Osteoblast (primary cell): ENCODE results near the gene AMFR. TPM values are rescaled to one million over a fixed set of nuclear protein-coding genes. Genes with fewer than 3 reads are reported as not detected.
A peak's percentile ranks its signal among the peaks of the same experiment; 100 is the strongest.

Experiments used
- DNase-seq: peaks from one replicate; pipeline ENCODE4 v3.0.0; 2011; ENCODE audit warnings: low spot score, mixed read lengths; ENCODE audit not compliant: insufficient read length; ENCODE audit errors: missing footprints
- H2AFZ ChIP-seq: 2 replicates; pipeline ENCODE4 v1.6.0; 2011; ENCODE audit warnings: mild to moderate bottlenecking, low read length
- H3K27ac ChIP-seq: 2 replicates; pipeline ENCODE4 v1.5.1; 2011; ENCODE audit warnings: mild to moderate bottlenecking, low read depth, low read length, moderate library complexity
- H3K27me3 ChIP-seq: 2 replicates; pipeline ENCODE4 v1.6.0; 2012; ENCODE audit warnings: mild to moderate bottlenecking, control low read depth, inconsistent platforms, low read length, moderate library complexity; ENCODE audit not compliant: insufficient read depth
- H3K36me3 ChIP-seq: 2 replicates; pipeline ENCODE4 v1.5.1; 2011; ENCODE audit warnings: mild to moderate bottlenecking, low read length, control low read depth, moderate library complexity; ENCODE audit not compliant: insufficient read depth
- H3K4me1 ChIP-seq: 2 replicates; pipeline ENCODE4 v1.5.1; 2011; ENCODE audit warnings: mild to moderate bottlenecking, low read length, control low read depth, moderate library complexity; ENCODE audit not compliant: insufficient read depth
- H3K4me2 ChIP-seq: 2 replicates; pipeline ENCODE4 v1.6.0; 2011; ENCODE audit warnings: mild to moderate bottlenecking, low read length; ENCODE audit not compliant: insufficient read depth
- H3K4me3 ChIP-seq: fragments of 200-600 bp; sonication (generic); 3 replicates; pipeline ENCODE4 v1.5.1; 2012; ENCODE audit warnings: mild to moderate bottlenecking, low read length, inconsistent platforms; ENCODE audit not compliant: insufficient read depth
- H3K79me2 ChIP-seq: 2 replicates; pipeline ENCODE4 v1.6.0; 2012; ENCODE audit warnings: mild to moderate bottlenecking, low read length, control low read depth, inconsistent platforms; ENCODE audit not compliant: insufficient read depth
- H3K9me3 ChIP-seq: 2 replicates; pipeline ENCODE4 v1.5.1; 2011; ENCODE audit warnings: low read depth, low read length, control low read depth
- H4K20me1 ChIP-seq: 2 replicates; pipeline ENCODE4 v1.6.0; 2012; ENCODE audit warnings: mild to moderate bottlenecking, low read length, control low read depth; ENCODE audit not compliant: insufficient read depth
- total RNA-seq: library from RNA; depleted of rRNA; stranded (reverse); fragments of >200 nt; gene quantifications from 2 replicates; pipeline ENCODE4 v1.2.3, GENCODE V29; 2012
- TF ChIP-seq, protein P1 (sequence below): IDR thresholded peaks from 2 replicates; pipeline ENCODE4 v1.5.1; 2011; ENCODE audit warnings: mild to moderate bottlenecking, low read depth, low read length, moderate library complexity; ENCODE audit errors: extremely low read depth

AMFR gene
- total RNA-seq, 1 donor: 339 TPM

DNA sequence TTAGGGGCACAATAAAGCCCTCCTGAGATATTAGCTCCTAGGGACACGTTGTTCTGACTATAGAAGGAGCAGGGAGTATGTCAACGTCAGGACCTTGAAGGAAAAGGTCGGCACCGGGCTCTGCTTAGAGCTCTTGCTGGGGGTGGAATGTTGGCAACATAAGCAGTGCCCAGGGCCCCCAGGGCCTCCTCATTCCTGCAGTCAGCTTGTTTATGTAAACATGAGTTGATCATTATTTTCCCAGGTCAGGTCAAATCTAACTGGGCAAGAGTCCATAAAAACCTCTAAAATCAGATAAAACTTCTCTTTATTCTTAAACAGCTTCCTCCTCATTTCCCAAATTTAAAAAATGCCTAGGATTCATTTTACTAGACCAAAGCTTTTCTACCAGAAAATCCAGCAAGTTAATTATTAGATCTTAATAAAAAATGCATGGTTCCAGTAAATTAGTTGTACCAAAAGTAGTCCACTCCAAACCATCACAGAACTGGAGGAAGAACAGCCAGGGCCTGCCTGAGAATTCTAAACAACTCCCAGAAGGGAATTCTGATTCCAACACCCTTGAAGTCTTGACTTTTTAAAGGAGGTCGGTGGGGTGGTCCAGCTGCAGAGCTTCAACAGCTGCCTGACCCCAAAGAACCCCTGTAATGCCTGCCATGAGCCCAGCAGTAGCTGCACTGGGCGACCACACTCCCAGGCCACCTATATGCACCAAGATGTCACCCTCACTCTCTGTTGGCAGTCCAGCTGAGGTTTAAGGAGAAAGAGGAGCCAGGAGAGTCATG lies 54.3 kb downstream of the AMFR start:
- no peak overlapping the region for H3K4me2 ChIP-seq
- H3K4me3 ChIP-seq: no peak overlapping the region
- TF ChIP-seq, protein P1, sequence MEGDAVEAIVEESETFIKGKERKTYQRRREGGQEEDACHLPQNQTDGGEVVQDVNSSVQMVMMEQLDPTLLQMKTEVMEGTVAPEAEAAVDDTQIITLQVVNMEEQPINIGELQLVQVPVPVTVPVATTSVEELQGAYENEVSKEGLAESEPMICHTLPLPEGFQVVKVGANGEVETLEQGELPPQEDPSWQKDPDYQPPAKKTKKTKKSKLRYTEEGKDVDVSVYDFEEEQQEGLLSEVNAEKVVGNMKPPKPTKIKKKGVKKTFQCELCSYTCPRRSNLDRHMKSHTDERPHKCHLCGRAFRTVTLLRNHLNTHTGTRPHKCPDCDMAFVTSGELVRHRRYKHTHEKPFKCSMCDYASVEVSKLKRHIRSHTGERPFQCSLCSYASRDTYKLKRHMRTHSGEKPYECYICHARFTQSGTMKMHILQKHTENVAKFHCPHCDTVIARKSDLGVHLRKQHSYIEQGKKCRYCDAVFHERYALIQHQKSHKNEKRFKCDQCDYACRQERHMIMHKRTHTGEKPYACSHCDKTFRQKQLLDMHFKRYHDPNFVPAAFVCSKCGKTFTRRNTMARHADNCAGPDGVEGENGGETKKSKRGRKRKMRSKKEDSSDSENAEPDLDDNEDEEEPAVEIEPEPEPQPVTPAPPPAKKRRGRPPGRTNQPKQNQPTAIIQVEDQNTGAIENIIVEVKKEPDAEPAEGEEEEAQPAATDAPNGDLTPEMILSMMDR: no peak
- no peak overlapping the region for H2AFZ ChIP-seq
- no peak for DNase-seq
- H3K36me3 ChIP-seq: peaks cover 30% of the 10 kb centered on the region
- no peaks in the 10 kb centered on the region for H3K9me3 ChIP-seq
- H4K20me1 ChIP-seq: no peaks in the 10 kb centered on the region
- H3K27ac ChIP-seq: peak overlapping the region; percentile 34
- peaks cover 21% of the 10 kb centered on the region for H3K79me2 ChIP-seq
- no peaks in the 10 kb centered on the region for H3K27me3 ChIP-seq
- peaks cover 15% of the 10 kb centered on the region for H3K4me1 ChIP-seq

DNA sequence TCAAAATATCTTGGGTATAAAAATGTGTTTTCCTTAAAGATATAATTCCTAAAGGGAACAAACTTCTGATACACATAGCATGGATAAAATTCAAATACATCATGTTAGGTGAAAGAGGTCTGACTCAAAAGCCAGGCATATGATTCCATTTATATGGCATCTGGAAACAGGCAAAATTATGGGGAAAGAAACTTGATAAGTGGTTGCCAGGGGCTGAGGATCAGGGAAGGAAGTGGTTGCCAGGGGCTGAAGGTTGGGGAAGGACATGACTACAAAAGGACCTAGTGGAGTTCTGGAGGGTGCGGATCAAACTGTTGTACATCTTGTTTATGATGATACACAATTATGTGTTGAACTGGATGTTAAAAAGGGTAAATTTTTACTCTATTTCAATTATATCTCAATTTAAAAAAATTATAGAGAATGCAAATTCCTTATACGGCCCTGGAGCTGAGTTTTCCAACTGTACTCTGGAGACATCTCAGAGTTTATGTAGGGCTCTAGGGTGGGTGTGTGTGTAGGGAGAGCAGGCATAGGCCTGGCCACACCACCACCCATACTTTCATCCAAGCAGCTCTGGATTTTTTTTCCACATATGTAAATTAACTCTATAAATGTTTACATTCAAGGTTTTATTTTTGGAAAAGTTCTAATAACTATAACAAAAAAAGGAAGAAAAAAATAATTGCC lies 55.0 kb downstream of the AMFR start:
- Histone ChIP-seq H3K4me3 (no peak overlapping the region), H4K20me1 (no peaks in the 10 kb centered on the region), H3K4me2 (no peak overlapping the region), H3K27me3 (no peaks in the 10 kb centered on the region), H3K79me2 (peaks cover 17% of the 10 kb centered on the region), H3K4me1 (peaks cover 15% of the 10 kb centered on the region), H3K9me3 (no peaks in the 10 kb centered on the region), H2AFZ (no peak overlapping the region), H3K27ac (no peak overlapping the region), H3K36me3 (peaks cover 32% of the 10 kb centered on the region)
- DNase-seq: no peak
- TF ChIP-seq, protein P1: no peak

DNA sequence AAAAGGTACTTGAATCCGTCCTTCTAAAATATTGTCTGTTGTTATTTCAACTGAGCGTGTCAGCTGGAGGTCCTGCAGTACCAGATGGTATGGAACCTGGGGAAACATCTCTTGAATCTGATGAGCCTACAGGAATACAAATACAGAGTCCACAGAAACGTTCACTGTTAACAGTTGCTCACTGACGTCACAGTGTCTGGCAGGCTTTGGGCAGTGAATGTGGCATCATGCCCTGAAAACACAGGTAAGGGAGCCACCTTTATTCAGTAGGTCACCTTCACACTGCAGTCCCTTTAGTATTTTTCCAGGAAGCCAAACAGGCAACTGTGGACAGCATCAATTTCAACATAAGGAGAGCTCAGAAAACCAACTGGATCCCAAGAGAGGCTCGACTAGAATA lies 56.1 kb downstream of the AMFR start:
- peaks cover 8% of the 10 kb centered on the region for H3K79me2 ChIP-seq
- no peaks in the 10 kb centered on the region for H4K20me1 ChIP-seq
- H3K4me3 ChIP-seq: no peak overlapping the region
- H3K27ac ChIP-seq: no peak overlapping the region
- H3K4me2 ChIP-seq: no peak overlapping the region
- H3K4me1 ChIP-seq: peaks cover 15% of the 10 kb centered on the region
- TF ChIP-seq, protein P1: no peak
- no peak for DNase-seq
- H3K9me3 ChIP-seq: no peaks in the 10 kb centered on the region
- peaks cover 38% of the 10 kb centered on the region for H3K36me3 ChIP-seq
- H2AFZ ChIP-seq: no peak overlapping the region
- H3K27me3 ChIP-seq: no peaks in the 10 kb centered on the region

DNA sequence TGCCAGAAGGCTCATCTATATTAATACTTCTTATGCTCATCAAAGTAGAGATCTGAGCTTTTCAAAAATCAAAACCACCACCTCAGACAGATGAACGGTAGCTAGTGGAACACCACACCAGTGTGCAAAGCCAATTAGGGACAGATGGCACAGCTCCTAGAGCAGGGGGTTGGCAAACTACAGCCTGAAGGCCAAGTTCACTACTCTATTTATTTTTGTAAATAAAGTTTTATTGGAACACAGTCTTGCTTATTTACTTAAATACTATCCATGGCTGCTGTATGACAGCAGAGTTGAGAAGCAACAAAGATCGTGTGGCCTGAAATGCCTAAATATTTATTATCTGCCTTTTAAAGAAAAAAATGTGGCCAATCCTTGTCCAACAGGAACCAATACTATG lies 56.8 kb downstream of the AMFR start:
- H2AFZ ChIP-seq: no peak overlapping the region
- H3K27me3 ChIP-seq: no peaks in the 10 kb centered on the region
- peaks cover 44% of the 10 kb centered on the region for H3K36me3 ChIP-seq
- H4K20me1 ChIP-seq: no peaks in the 10 kb centered on the region
- no peak overlapping the region for H3K4me2 ChIP-seq
- H3K4me1 ChIP-seq: peaks cover 15% of the 10 kb centered on the region
- H3K79me2 ChIP-seq: peaks cover 8% of the 10 kb centered on the region
- H3K9me3 ChIP-seq: no peaks in the 10 kb centered on the region
- TF ChIP-seq, protein P1: no peak
- no peak overlapping the region for H3K27ac ChIP-seq
- no peak overlapping the region for H3K4me3 ChIP-seq
- DNase-seq: no peak
